ENCODE measurements around the gene KDM5B. TPM values are rescaled to one million over a fixed set of nuclear protein-coding genes. Genes with fewer than 3 reads are reported as not detected.

KDM5B gene
- total RNA-seq, 3 donors from 2014 or later = 19.4 to 36.0 (median 28.9) TPM

DNA sequence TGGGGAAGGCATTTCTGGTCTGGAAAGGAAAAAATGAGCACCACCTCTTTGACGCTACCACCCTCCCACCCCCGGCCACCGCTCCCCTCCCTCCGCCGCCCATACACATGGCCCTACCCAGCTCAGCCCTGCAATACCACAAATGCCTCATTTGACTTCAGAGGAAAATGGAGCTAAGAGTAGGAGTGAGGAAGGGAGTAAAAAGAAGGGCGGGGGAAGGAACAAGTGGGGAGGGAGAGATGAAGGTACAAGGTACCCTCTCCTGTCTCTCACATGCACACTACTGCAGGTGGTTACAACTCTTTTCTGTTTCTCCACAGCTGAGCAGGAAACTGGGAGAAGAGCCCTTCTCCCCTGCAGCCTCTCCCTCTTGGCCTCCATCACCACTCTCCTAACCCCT is 105.0 kb downstream of the KDM5B start:
- Mint-ChIP-seq H3K4me3 (no peak overlapping the region), H3K36me3 (ENCODE audit: insufficient read depth) (no peaks in the 10 kb centered on the region), H3K27me3 (ENCODE audit: low read depth) (peaks cover 53% of the 10 kb centered on the region), H3K4me1 (ENCODE audit: low read depth) (no peaks in the 10 kb centered on the region), H3K9me3 (no peaks in the 10 kb centered on the region)
- ATAC-seq (no peak), DNase-seq (no peak)

DNA sequence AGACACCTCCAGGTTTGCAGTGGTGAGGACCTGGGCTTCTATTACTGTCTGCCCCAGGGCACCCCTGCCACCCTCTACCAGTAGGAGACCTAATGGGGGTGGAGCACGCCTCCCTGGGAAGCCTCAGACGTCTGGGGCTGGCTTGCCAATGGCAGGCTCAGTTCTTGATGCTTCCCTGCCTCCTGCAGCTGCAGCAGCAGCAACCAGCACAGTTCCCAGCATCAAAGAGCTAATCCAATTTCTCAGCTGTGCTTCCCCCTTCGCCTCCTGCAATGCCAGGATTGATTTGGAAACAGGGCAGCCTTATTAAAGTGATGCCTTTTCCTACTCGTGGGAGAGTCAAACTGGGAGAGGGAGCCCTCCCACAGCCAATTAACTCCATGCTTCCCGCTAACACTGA is 106.1 kb downstream of the KDM5B start:
- Mint-ChIP-seq H3K36me3 (ENCODE audit: insufficient read depth) (no peaks in the 10 kb centered on the region), H3K9me3 (no peaks in the 10 kb centered on the region), H3K4me3 (no peak overlapping the region), H3K4me1 (ENCODE audit: low read depth) (no peaks in the 10 kb centered on the region), H3K27me3 (ENCODE audit: low read depth) (peaks cover 47% of the 10 kb centered on the region)
- DNase-seq = no peak
- ATAC-seq = no peak

DNA sequence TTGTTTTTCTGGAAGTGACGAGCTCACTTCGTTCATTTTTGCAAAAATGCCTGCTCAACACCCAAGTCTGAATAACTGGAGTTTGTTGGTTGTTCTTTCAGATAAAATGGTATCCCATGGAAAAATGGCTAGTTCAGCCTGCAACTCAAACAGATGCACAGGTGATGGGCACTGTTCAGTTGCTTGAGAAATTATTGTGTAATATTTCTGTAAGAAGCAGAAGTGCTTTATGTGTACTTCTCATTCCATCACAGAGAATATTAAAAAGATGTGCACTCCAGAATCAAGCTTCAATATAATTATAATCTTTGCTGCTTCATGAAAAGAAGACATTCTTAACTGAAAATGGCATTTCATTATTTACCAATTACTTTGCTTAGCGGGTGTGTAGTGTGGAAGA is 107.0 kb downstream of the KDM5B start:
- Mint-ChIP-seq H3K36me3 (ENCODE audit: insufficient read depth) (no peaks in the 10 kb centered on the region), H3K27me3 (ENCODE audit: low read depth) (peaks cover 41% of the 10 kb centered on the region), H3K4me3 (no peak overlapping the region), H3K9me3 (no peaks in the 10 kb centered on the region), H3K4me1 (ENCODE audit: low read depth) (no peaks in the 10 kb centered on the region)
- no peak for DNase-seq
- no peak for ATAC-seq

DNA sequence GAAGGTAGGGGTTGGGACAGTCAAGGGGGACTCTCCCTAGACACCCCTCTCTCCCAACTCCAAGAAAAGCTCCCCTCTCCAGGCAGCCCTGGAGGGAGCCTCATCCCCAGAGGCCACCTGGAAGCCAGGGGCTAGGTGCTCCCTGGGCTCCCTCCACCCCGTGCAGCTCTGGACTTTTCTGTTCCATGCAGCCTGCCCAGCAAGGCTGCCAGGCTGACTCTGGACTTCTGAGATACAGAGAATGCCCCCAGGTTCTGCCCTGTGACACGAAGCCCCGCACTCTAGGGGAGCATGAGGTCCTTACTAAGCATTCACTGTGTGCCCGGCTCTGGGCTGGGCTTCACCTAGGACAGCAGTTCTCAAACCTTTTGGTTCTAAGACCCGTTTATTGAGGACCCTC is 108.2 kb downstream of the KDM5B start:
- Mint-ChIP-seq H3K4me3 (no peak overlapping the region), H3K4me1 (ENCODE audit: low read depth) (no peaks in the 10 kb centered on the region), H3K36me3 (ENCODE audit: insufficient read depth) (no peaks in the 10 kb centered on the region), H3K9me3 (no peaks in the 10 kb centered on the region), H3K27me3 (ENCODE audit: low read depth) (peaks cover 45% of the 10 kb centered on the region)
- no peak for DNase-seq
- ATAC-seq = no peak

DNA sequence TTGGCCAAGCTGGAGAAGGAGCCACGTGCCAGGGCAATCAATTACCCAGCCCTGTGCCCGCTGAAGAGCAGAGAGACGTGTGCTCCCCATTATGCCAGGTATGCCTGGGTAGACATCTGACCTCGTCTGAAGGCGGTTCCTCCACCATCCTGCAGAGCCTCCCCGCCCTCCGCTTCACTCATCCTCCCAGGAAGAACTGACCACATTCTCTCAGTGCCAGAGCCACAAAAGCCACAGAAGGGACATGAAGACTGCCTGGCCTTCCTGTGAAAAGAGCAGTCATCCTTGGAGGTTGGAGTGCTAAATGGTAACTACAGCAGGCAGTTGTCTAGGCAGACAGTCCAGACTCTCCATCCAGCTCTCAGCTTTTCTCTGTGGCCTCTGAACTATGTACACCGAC is 109.9 kb downstream of the KDM5B start:
- Mint-ChIP-seq H3K4me3 (no peak overlapping the region), H3K4me1 (ENCODE audit: low read depth) (no peaks in the 10 kb centered on the region), H3K9me3 (no peaks in the 10 kb centered on the region), H3K36me3 (ENCODE audit: insufficient read depth) (no peaks in the 10 kb centered on the region), H3K27me3 (ENCODE audit: low read depth) (peaks cover 35% of the 10 kb centered on the region)
- ATAC-seq = no peak
- DNase-seq = no peak

DNA sequence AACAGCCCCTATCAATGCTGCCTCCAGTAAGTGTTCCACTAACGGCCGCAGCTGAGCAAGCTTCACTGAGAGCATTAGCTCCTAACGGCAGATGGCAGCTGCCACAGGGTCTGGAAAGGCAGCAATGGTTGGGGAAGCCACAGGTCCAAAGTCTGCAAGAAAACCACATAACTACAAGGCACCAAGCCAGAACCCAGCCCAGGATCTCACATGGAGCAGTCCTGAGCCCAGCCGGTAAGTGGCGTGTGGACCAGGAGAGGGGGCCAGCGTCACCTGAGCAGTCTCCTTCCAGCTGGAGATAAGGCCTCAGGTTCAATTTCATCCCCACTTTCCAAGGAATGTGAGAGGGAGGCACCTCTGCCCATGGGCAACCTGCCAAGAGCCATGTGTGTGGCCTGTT is 111.2 kb downstream of the KDM5B start:
- no peaks in the 10 kb centered on the region for H3K36me3 Mint-ChIP-seq (ENCODE audit: insufficient read depth)
- H3K9me3 Mint-ChIP-seq = no peaks in the 10 kb centered on the region
- no peak for DNase-seq
- ATAC-seq = no peak
- no peaks in the 10 kb centered on the region for H3K4me1 Mint-ChIP-seq (ENCODE audit: low read depth)
- peaks cover 28% of the 10 kb centered on the region for H3K27me3 Mint-ChIP-seq (ENCODE audit: low read depth)
- no peak overlapping the region for H3K4me3 Mint-ChIP-seq

DNA sequence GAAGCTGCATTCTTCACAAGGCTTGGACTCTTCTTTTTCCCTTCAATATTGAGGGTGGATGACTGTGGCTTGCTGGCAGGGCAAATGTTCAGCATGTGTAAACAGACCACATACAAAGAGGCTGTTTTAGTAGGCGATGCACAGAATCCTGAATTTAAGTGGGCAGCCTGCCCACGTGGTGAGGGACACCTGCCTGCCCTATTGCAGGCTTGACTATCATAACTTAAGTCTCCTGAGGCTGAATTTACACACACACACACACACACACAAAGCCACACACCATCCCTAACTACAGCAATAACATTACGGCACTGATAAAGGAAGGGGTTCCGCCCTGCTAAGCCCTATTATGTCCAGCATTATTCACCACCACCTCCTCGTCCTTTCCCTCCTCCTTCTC is 113.9 kb downstream of the KDM5B start:
- ATAC-seq (no peak), DNase-seq (no peak)
- Mint-ChIP-seq H3K9me3 (no peaks in the 10 kb centered on the region), H3K4me3 (no peak overlapping the region), H3K4me1 (ENCODE audit: low read depth) (no peaks in the 10 kb centered on the region), H3K36me3 (ENCODE audit: insufficient read depth) (no peaks in the 10 kb centered on the region), H3K27me3 (ENCODE audit: low read depth) (peaks cover 37% of the 10 kb centered on the region)

DNA sequence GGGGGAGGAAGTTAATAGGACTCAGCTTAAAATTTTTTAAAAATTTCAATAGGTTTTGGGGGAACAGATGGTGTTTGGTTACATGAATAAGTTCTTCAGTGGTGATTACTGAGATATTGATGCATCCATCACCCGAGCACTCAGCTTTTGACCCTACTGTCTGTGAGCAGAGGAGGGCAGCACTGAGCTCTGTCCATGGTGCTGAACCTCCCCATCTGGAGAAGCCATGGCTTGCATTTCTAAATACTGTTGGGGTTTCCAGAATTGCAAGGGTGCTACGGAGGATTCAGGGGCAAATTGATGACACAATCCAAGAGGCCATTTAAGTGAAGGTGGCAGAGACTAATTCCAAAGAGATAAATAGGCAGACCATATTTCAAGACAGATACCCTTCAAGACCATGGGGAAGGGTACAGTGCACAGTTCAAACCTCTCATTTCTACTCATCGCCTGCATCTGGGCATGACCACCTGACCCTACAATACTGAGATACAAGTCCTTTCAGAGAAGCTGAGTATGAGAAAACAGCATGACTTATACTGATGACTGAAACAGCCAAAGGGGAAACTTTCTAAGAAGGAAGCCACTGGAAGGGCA is 115.2 kb downstream of the KDM5B start:
- Mint-ChIP-seq H3K4me3 (no peak overlapping the region), H3K36me3 (ENCODE audit: insufficient read depth) (no peaks in the 10 kb centered on the region), H3K9me3 (no peaks in the 10 kb centered on the region), H3K27me3 (ENCODE audit: low read depth) (peaks cover 38% of the 10 kb centered on the region), H3K4me1 (ENCODE audit: low read depth) (no peaks in the 10 kb centered on the region)
- ATAC-seq (peak in 1 of 2 donors; percentile 70), DNase-seq (peak; percentile 57)

DNA sequence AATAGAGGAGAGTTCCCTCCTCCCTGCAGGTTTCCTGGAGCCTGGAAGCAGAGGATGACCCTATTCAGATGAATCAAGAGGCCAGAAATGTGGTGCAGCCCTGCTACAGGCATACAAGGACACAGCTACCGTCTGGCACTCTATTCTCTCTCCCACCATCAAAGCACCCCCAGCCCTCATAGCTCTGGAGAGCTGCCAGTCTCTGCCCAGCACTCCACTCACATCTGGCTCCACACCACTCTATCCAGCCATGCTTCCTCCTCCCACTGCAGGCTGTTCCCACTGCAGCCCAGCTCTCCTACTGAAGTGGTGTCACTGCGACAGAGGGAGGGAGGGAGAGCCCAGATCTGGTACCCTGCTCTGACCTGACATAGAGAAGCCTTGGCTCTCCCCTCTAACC is 116.4 kb downstream of the KDM5B start:
- Mint-ChIP-seq H3K4me1 (ENCODE audit: low read depth) (no peaks in the 10 kb centered on the region), H3K9me3 (no peaks in the 10 kb centered on the region), H3K36me3 (ENCODE audit: insufficient read depth) (no peaks in the 10 kb centered on the region), H3K4me3 (no peak overlapping the region), H3K27me3 (ENCODE audit: low read depth) (peaks cover 37% of the 10 kb centered on the region)
- DNase-seq (no peak), ATAC-seq (no peak)

DNA sequence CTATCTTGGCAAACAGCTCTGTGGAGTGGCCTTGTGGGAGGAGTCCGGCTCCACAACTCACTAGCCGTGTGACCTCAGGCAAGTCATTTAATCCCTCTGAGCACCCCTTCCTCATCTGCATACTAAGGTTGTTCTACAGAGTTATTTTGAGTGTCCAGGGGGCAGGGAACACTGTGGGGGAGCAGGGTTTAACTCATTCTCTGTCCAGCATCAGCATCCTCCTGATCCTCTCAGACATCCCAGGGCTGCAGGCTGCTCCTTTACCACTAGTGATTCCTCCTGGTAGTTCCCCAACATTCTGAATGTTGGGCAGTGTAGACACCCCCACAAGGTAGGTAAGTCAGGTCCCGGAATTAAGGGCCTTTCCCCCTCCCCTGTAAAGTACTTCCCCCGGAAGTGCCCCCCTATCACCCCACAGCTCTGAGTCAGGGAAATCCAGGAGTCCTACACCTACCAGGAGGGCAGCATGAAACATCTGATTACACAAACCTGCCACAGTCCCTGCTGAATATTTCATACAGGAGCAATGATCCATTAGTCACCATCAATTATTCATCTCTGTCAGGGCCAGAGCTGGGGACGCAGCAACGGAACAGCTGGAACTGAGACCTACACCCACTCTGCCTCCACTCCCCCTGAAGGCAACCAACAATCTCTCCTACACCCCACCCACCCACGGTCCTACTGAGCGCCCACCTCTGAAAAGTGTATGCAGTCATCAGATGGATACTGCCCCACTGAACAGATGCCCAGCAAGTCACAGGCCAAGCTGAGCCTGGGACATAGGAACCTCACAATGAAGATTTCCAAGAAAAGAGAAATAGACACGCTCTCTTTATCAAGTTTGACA is 118.5 kb downstream of the KDM5B start:
- Mint-ChIP-seq H3K4me1 (ENCODE audit: low read depth) (no peaks in the 10 kb centered on the region), H3K27me3 (ENCODE audit: low read depth) (peaks cover 29% of the 10 kb centered on the region), H3K9me3 (no peaks in the 10 kb centered on the region), H3K4me3 (no peak overlapping the region), H3K36me3 (ENCODE audit: insufficient read depth) (no peaks in the 10 kb centered on the region)
- DNase-seq (no peak), ATAC-seq (no peak)

DNA sequence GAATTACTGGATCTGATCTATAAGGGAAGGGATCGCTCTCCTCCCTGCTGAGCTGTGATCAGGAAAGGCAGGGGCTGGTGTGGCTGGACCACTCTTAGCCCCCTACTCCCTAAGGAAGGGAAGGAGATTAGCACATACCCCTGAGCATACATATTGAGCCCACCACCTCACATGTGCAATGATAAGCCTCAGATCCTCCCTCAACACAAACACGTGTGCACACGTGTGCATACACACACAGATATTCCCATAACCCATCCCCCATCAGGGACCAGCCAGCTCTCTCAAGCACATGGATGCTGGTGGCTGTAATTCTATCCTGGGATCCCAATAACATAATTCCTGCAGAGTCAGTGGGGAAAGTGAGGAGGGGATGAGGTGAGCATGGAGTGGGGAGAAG is 119.1 kb downstream of the KDM5B start:
- H3K36me3 Mint-ChIP-seq (ENCODE audit: insufficient read depth) = no peaks in the 10 kb centered on the region
- H3K27me3 Mint-ChIP-seq (ENCODE audit: low read depth) = peaks cover 32% of the 10 kb centered on the region

DNA sequence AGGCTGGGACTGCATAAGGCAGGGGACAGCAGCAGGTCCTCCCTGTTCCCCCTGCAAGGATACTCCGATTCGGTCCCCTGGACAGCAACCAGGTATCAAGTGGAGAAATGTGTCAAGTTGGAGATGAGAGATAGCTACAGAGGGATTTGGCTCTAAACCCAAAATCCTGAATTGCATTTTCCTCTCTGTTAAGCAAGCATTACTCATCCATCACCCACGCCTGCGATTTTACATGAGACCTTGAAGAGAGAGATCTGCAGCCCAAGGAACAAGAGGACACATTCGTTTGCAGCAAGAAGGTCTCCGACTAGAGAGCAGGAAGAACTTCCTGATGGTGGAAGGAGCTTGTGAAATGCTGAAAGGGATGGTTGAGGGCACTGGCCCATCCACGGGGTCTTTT is 119.8 kb downstream of the KDM5B start:
- H3K27me3 Mint-ChIP-seq (ENCODE audit: low read depth) = peaks cover 33% of the 10 kb centered on the region
- H3K4me1 Mint-ChIP-seq (ENCODE audit: low read depth) = no peaks in the 10 kb centered on the region
- H3K4me3 Mint-ChIP-seq = no peak overlapping the region
- ATAC-seq = no peak
- no peak for DNase-seq
- no peaks in the 10 kb centered on the region for H3K36me3 Mint-ChIP-seq (ENCODE audit: insufficient read depth)
- H3K9me3 Mint-ChIP-seq = no peaks in the 10 kb centered on the region

More for the DNA sequence above, 119.1 kb downstream of the KDM5B start:
- no peaks in the 10 kb centered on the region for H3K4me1 Mint-ChIP-seq (ENCODE audit: low read depth)
- no peak overlapping the region for H3K4me3 Mint-ChIP-seq
- DNase-seq = no peak
- ATAC-seq = no peak
- no peaks in the 10 kb centered on the region for H3K9me3 Mint-ChIP-seq

DNA sequence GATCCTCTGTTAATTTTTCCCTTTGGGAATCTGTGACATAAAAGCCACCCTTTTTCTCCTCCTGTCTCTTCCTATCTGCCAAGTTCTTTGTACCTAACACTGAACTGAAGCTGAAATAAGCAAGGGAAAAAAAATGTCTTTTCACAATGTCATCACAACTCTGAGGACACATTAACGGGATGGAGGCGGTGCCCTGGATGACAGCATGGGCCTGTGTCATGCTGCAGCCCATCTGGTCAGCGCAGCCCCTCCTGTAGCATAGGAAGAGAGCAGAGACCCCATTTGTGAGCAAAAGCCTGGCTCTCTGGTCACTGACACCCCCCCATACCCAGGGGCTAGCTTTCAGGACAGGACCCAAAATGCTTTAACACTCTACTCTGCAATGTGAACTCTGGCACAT is 120.4 kb downstream of the KDM5B start:
- H3K27me3 Mint-ChIP-seq (ENCODE audit: low read depth) = peaks cover 33% of the 10 kb centered on the region
- H3K4me3 Mint-ChIP-seq = no peak overlapping the region
- no peak for DNase-seq
- H3K36me3 Mint-ChIP-seq (ENCODE audit: insufficient read depth) = no peaks in the 10 kb centered on the region
- H3K4me1 Mint-ChIP-seq (ENCODE audit: low read depth) = no peaks in the 10 kb centered on the region
- no peaks in the 10 kb centered on the region for H3K9me3 Mint-ChIP-seq
- ATAC-seq = no peak

DNA sequence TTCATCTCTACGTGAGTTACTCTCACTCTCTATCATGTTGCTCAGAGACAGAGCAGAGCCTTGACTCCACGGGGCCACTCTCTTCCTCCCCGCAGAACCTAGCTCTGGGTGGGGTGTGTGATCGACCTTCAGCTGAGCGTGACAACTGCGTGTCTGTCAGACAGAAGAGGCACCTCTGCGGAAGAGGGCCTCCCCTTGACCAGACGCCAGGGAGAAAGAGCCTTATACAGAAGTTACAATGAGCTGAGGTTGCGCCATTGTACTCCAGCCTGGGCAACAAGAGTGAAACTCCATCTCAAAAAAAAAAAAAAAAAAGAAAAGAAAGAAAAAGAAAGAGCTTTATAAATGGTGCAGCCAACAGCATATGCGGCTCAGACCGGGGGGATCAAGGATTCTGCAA is 120.9 kb downstream of the KDM5B start:
- no peaks in the 10 kb centered on the region for H3K36me3 Mint-ChIP-seq (ENCODE audit: insufficient read depth)
- DNase-seq (no peak), ATAC-seq (no peak)
- H3K4me1 Mint-ChIP-seq (ENCODE audit: low read depth) = no peaks in the 10 kb centered on the region
- H3K9me3 Mint-ChIP-seq = no peaks in the 10 kb centered on the region
- no peak overlapping the region for H3K4me3 Mint-ChIP-seq
- peaks cover 35% of the 10 kb centered on the region for H3K27me3 Mint-ChIP-seq (ENCODE audit: low read depth)

DNA sequence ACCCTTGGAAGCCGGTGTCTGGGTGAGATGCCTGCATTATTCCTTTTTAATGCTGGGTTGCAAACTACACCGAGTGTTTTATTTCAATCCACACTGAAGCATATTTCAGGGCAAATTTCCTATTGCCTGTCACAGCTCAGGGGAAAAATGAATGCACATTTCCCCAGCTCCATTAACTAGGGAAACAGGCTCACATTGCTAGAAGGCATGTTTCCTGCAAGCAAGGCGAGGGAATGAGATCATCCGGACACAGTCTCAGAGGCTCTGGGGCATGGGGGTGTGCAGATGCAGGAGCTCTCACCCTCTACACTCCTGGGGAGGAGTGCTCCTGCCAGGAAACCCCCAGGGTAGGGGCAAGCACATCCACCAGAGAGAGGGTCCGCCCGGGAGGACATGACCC is 122.6 kb downstream of the KDM5B start:
- Mint-ChIP-seq H3K27me3 (ENCODE audit: low read depth) (peaks cover 43% of the 10 kb centered on the region), H3K36me3 (ENCODE audit: insufficient read depth) (no peaks in the 10 kb centered on the region), H3K4me1 (ENCODE audit: low read depth) (no peaks in the 10 kb centered on the region), H3K9me3 (no peaks in the 10 kb centered on the region), H3K4me3 (no peak overlapping the region)
- DNase-seq (no peak), ATAC-seq (no peak)
